GM12878 (cell line): ENCODE results near the gene FRG2B. TPM values are rescaled to one million over a fixed set of nuclear protein-coding genes. Genes with fewer than 3 reads are reported as not detected.

Experiments used
- polyA plus RNA-seq, 11 experiments: library from polyadenylated mRNA; depleted of rRNA in 4 of 11; unstranded in 6 of 11; stranded (reverse) in 5 of 11; fragments of >200 nt; fragmentation: Nextera tagmentation in 4 of 11; fragmentation: Illumina TruSeq in 1 of 11; extraction: Ambion mirVana in 4 of 11; extraction: Trizol in 1 of 11; gene quantifications; 1 replicate in 1 of 11; 2 replicates in 10 of 11; pipeline versions ENCODE4 v1.2.1 to v1.2.3, GENCODE V29; 2011 to 2016; ENCODE audit warnings: inconsistent platforms in 2 of 11, missing spikeins in 2 of 11, low read depth in 1 of 11
- total RNA-seq, 4 experiments: library from RNA; depleted of rRNA in 3 of 4; stranded (reverse); fragments of >200 nt in 3 of 4; fragmentation: Illumina TruSeq in 1 of 4; extraction: Trizol in 1 of 4; gene quantifications; 2 replicates each; pipeline versions ENCODE4 v1.2.1 to v1.2.3, GENCODE V29; 2013 to 2021

Gene FRG2B
- total and polyA plus RNA-seq, 10 of the 15 experiments (the other 5 are each of a cell fraction or from before 2014, with no cell fraction given): not detected

Other genes with a start within 250 kb of the FRG2B start
- 11.7 and 13.8 TPM in 2 replicates for gene PAOX, start 247.5 kb downstream of the FRG2B start, total RNA-seq (2014; rRNA removed)
- 5.5 and 7.2 TPM in 2 replicates for gene PAOX, start 247.5 kb downstream of the FRG2B start, total RNA-seq (2014; rRNA removed; fragmentation: Illumina TruSeq; extraction: Trizol)
- gene PAOX, start 247.5 kb downstream of the FRG2B start, total RNA-seq (2021): 14.4 and 16.1 TPM in 2 replicates
- gene PAOX, start 247.5 kb downstream of the FRG2B start, polyA plus RNA-seq (2011; rRNA removed): 4.3 and 4.7 TPM in 2 replicates
- gene PAOX, start 247.5 kb downstream of the FRG2B start, polyA plus RNA-seq (2014; fragmentation: Illumina TruSeq; extraction: Trizol): 2.2 and 4.1 TPM in 2 replicates
- 1 to 10 TPM; 1.2 to 4.9 TPM for gene PAOX, start 247.5 kb downstream of the FRG2B start, polyA plus RNA-seq (2014; fragmentation: Nextera tagmentation; extraction: Ambion mirVana)
- gene PAOX, start 247.5 kb downstream of the FRG2B start, polyA plus RNA-seq (2014; rRNA removed): 15.1 and 16.1 TPM in 2 replicates
- 10 to 100 TPM; 20.5 to 22.2 TPM for gene PAOX, start 247.5 kb downstream of the FRG2B start, polyA plus RNA-seq (2016; fragmentation: Nextera tagmentation; extraction: Ambion mirVana)
- gene MTG1, start 232.6 kb downstream of the FRG2B start, total RNA-seq (2014; rRNA removed): 39.6 and 46.6 TPM in 2 replicates
- gene MTG1, start 232.6 kb downstream of the FRG2B start, total RNA-seq (2014; rRNA removed; fragmentation: Illumina TruSeq; extraction: Trizol): 34.4 and 41.6 TPM in 2 replicates
- gene MTG1, start 232.6 kb downstream of the FRG2B start, total RNA-seq (2021): 52.8 and 65.8 TPM in 2 replicates
- gene MTG1, start 232.6 kb downstream of the FRG2B start, polyA plus RNA-seq (2011; rRNA removed): 50.7 and 64.1 TPM in 2 replicates
- 46.0 and 60.9 TPM in 2 replicates for gene MTG1, start 232.6 kb downstream of the FRG2B start, polyA plus RNA-seq (2014; fragmentation: Illumina TruSeq; extraction: Trizol)
- gene MTG1, start 232.6 kb downstream of the FRG2B start, polyA plus RNA-seq (2014; fragmentation: Nextera tagmentation; extraction: Ambion mirVana): 1 to 10 TPM; 6.2 to 9.2 TPM
- gene MTG1, start 232.6 kb downstream of the FRG2B start, polyA plus RNA-seq (2014; rRNA removed): 92.6 and 95.2 TPM in 2 replicates
- 100 to 1,000 TPM; 102 to 104 TPM for gene MTG1, start 232.6 kb downstream of the FRG2B start, polyA plus RNA-seq (2016; fragmentation: Nextera tagmentation; extraction: Ambion mirVana)
- gene SPRN, start 202.2 kb downstream of the FRG2B start, total RNA-seq (2014; rRNA removed): not detected in 2 replicates
- not detected in 2 replicates for gene SPRN, start 202.2 kb downstream of the FRG2B start, total RNA-seq (2014; rRNA removed; fragmentation: Illumina TruSeq; extraction: Trizol)
- not detected in 2 replicates for gene SPRN, start 202.2 kb downstream of the FRG2B start, total RNA-seq (2021)
- not detected in 2 replicates for gene SPRN, start 202.2 kb downstream of the FRG2B start, polyA plus RNA-seq (2011; rRNA removed)
- gene SPRN, start 202.2 kb downstream of the FRG2B start, polyA plus RNA-seq (2014; fragmentation: Illumina TruSeq; extraction: Trizol): not detected in 2 replicates
- gene SPRN, start 202.2 kb downstream of the FRG2B start, polyA plus RNA-seq (2014; fragmentation: Nextera tagmentation; extraction: Ambion mirVana): under 1 TPM; 0.03 to 0.15 TPM
- gene SPRN, start 202.2 kb downstream of the FRG2B start, polyA plus RNA-seq (2014; rRNA removed): not detected in 2 replicates
- under 1 TPM; 0.78 to 0.96 TPM for gene SPRN, start 202.2 kb downstream of the FRG2B start, polyA plus RNA-seq (2016; fragmentation: Nextera tagmentation; extraction: Ambion mirVana)
- gene SCART1, start 172.8 kb downstream of the FRG2B start, total RNA-seq (2014; rRNA removed): 0.60 and 0.62 TPM in 2 replicates
- 0.37 and 0.54 TPM in 2 replicates for gene SCART1, start 172.8 kb downstream of the FRG2B start, total RNA-seq (2014; rRNA removed; fragmentation: Illumina TruSeq; extraction: Trizol)
- 1.2 TPM in 2 replicates for gene SCART1, start 172.8 kb downstream of the FRG2B start, total RNA-seq (2021)
- gene SCART1, start 172.8 kb downstream of the FRG2B start, polyA plus RNA-seq (2011; rRNA removed): 22.0 and 23.1 TPM in 2 replicates
- gene SCART1, start 172.8 kb downstream of the FRG2B start, polyA plus RNA-seq (2014; fragmentation: Illumina TruSeq; extraction: Trizol): 0.32 and 0.72 TPM in 2 replicates
- under 1 TPM; 0.05 to 0.09 TPM for gene SCART1, start 172.8 kb downstream of the FRG2B start, polyA plus RNA-seq (2014; fragmentation: Nextera tagmentation; extraction: Ambion mirVana)
- 1.2 and 1.5 TPM in 2 replicates for gene SCART1, start 172.8 kb downstream of the FRG2B start, polyA plus RNA-seq (2014; rRNA removed)
- under 1 TPM; 0.11 to 0.31 TPM for gene SCART1, start 172.8 kb downstream of the FRG2B start, polyA plus RNA-seq (2016; fragmentation: Nextera tagmentation; extraction: Ambion mirVana)
- gene CYP2E1, start 99.4 kb downstream of the FRG2B start, total RNA-seq (2014; rRNA removed): 0.17 TPM in 1 of 2 replicates, not detected in the other
- not detected in 2 replicates for gene CYP2E1, start 99.4 kb downstream of the FRG2B start, total RNA-seq (2014; rRNA removed; fragmentation: Illumina TruSeq; extraction: Trizol)
- 0.96 and 1.9 TPM in 2 replicates for gene CYP2E1, start 99.4 kb downstream of the FRG2B start, total RNA-seq (2021)
- 0.48 and 0.82 TPM in 2 replicates for gene CYP2E1, start 99.4 kb downstream of the FRG2B start, polyA plus RNA-seq (2011; rRNA removed)
- gene CYP2E1, start 99.4 kb downstream of the FRG2B start, polyA plus RNA-seq (2014; fragmentation: Illumina TruSeq; extraction: Trizol): 0.10 and 0.92 TPM in 2 replicates
- under 1 TPM; 0.09 to 0.31 TPM for gene CYP2E1, start 99.4 kb downstream of the FRG2B start, polyA plus RNA-seq (2014; fragmentation: Nextera tagmentation; extraction: Ambion mirVana)
- gene CYP2E1, start 99.4 kb downstream of the FRG2B start, polyA plus RNA-seq (2014; rRNA removed): 0.28 TPM in 1 of 2 replicates, not detected in the other
- gene CYP2E1, start 99.4 kb downstream of the FRG2B start, polyA plus RNA-seq (2016; fragmentation: Nextera tagmentation; extraction: Ambion mirVana): not detected
- not detected in 2 replicates for gene SYCE1, start 61.2 kb downstream of the FRG2B start, total RNA-seq (2014; rRNA removed)
- not detected in 2 replicates for gene SYCE1, start 61.2 kb downstream of the FRG2B start, total RNA-seq (2014; rRNA removed; fragmentation: Illumina TruSeq; extraction: Trizol)
- not detected in 2 replicates for gene SYCE1, start 61.2 kb downstream of the FRG2B start, total RNA-seq (2021)
- not detected in 2 replicates for gene SYCE1, start 61.2 kb downstream of the FRG2B start, polyA plus RNA-seq (2011; rRNA removed)
- not detected in 2 replicates for gene SYCE1, start 61.2 kb downstream of the FRG2B start, polyA plus RNA-seq (2014; fragmentation: Illumina TruSeq; extraction: Trizol)
- gene SYCE1, start 61.2 kb downstream of the FRG2B start, polyA plus RNA-seq (2014; fragmentation: Nextera tagmentation; extraction: Ambion mirVana): not detected
- gene SYCE1, start 61.2 kb downstream of the FRG2B start, polyA plus RNA-seq (2014; rRNA removed): not detected in 2 replicates
- not detected for gene SYCE1, start 61.2 kb downstream of the FRG2B start, polyA plus RNA-seq (2016; fragmentation: Nextera tagmentation; extraction: Ambion mirVana)